SK-N-SH (cell line): ENCODE results near the gene CA7. TPM values are rescaled to one million over a fixed set of nuclear protein-coding genes. Genes with fewer than 3 reads are reported as not detected.

Experiments
- CTCF ChIA-PET: fragments of 300-600, 350-600 bp; formaldehyde crosslinking; extraction: SDS; loops from one replicate; lab custom pipeline; 2021; lab: Yijun Ruan, JAX
- POLR2A ChIA-PET: fragments of 350-600 bp; sonication (Branson Sonifier 250); formaldehyde crosslinking; extraction: SDS; loops from one replicate; lab custom pipeline; 2020; ENCODE audit warnings: antibody characterized with exemption, inconsistent platforms; lab: Yijun Ruan, JAX
- DNase-seq: peaks from one replicate; pipeline ENCODE4 v3.0.0; 2012
- H2AFZ ChIP-seq: fragments of 200-600 bp; sonication (generic); 2 replicates; pipeline ENCODE4 v1.8.1; 2016; ENCODE audit warnings: antibody characterized with exemption, mild to moderate bottlenecking, low read depth
- H3F3A ChIP-seq: fragments of 200-600 bp; sonication (generic); replicated peaks from 2 replicates; pipeline ENCODE3; 2016; ENCODE audit warnings: antibody characterized with exemption, mild to moderate bottlenecking; ENCODE audit not compliant: insufficient read depth
- H3K27ac ChIP-seq, 2 experiments: fragments of 200-500 bp in 1 of 2; fragments of 200-600 bp in 1 of 2; sonication (Bioruptor generic) in 1 of 2; sonication (generic), shearing (Covaris generic) in 1 of 2; 2 replicates each; pipeline versions ENCODE4 v1.5.1 to v1.6.1; 2014 to 2016; ENCODE audit warnings: low read depth in 2 of 2, inconsistent platforms in 1 of 2, low read length in 1 of 2, mild to moderate bottlenecking in 1 of 2, mixed read lengths in 1 of 2
- H3K27me3 ChIP-seq: fragments of 200-600 bp; sonication (generic), shearing (Covaris generic); 2 replicates; pipeline ENCODE4 v1.6.1; 2016; ENCODE audit warnings: mixed run types; ENCODE audit not compliant: insufficient read depth
- H3K36me3 ChIP-seq, 2 experiments: fragments of 200-500 bp in 1 of 2; fragments of 200-600 bp in 1 of 2; sonication (Bioruptor generic) in 1 of 2; sonication (generic) in 1 of 2; replicated peaks in 1 of 2; 2 replicates each; pipeline versions ENCODE3 to v1.5.1; 2014 to 2016; ENCODE audit warnings: low read length in 1 of 2, mild to moderate bottlenecking in 1 of 2; ENCODE audit not compliant: insufficient read depth in 2 of 2, control insufficient read depth in 1 of 2
- H3K4me1 ChIP-seq, 2 experiments: fragments of 200-500 bp in 1 of 2; fragments of 200-600 bp in 1 of 2; sonication (Bioruptor generic) in 1 of 2; sonication (generic), shearing (Covaris generic) in 1 of 2; 2 replicates each; pipeline versions ENCODE4 v1.5.1 to v1.6.1; 2014 to 2016; ENCODE audit warnings: low read depth in 1 of 2, low read length in 1 of 2, mixed run types in 1 of 2; ENCODE audit not compliant: insufficient read depth in 2 of 2, control insufficient read depth in 1 of 2
- H3K4me2 ChIP-seq: fragments of 200-600 bp; sonication (generic), shearing (Covaris generic); 2 replicates; pipeline ENCODE4 v1.6.1; 2017; ENCODE audit warnings: mixed run types
- H3K4me3 ChIP-seq, 2 experiments: fragments of 200-500 bp in 1 of 2; fragments of 200-600 bp in 1 of 2; sonication (Bioruptor generic) in 1 of 2; sonication (generic), shearing (Covaris generic) in 1 of 2; 2 replicates each; pipeline versions ENCODE4 v1.5.1 to v1.8.1; 2014 to 2016; ENCODE audit warnings: low read depth in 2 of 2, inconsistent platforms in 1 of 2, low read length in 1 of 2, mild to moderate bottlenecking in 1 of 2, mixed read lengths in 1 of 2, moderate library complexity in 1 of 2
- H3K79me2 ChIP-seq: fragments of 200-600 bp; sonication (generic); 2 replicates; pipeline ENCODE4 v1.8.1; 2017; ENCODE audit warnings: mild to moderate bottlenecking; ENCODE audit not compliant: insufficient read depth
- H3K9ac ChIP-seq: fragments of 200-600 bp; sonication (generic); 2 replicates; pipeline ENCODE4 v1.6.1; 2017; ENCODE audit warnings: mixed run types
- H3K9me2 ChIP-seq: fragments of 200-600 bp; sonication (generic); 2 replicates; pipeline ENCODE4 v1.6.1; 2017; ENCODE audit warnings: mixed run types
- H3K9me3 ChIP-seq: fragments of 200-600 bp; sonication (generic); 2 replicates; pipeline ENCODE4 v1.6.1; 2017; ENCODE audit warnings: mixed run types, mild to moderate bottlenecking, moderate library complexity
- H4K20me1 ChIP-seq: fragments of 200-600 bp; sonication (generic); 2 replicates; pipeline ENCODE4 v1.6.1; 2017; ENCODE audit warnings: mild to moderate bottlenecking, mixed run types; ENCODE audit not compliant: insufficient read depth
- CHD2 ChIP-seq: fragments of 150-350 bp; IDR thresholded peaks from 2 replicates; pipeline ENCODE4 v1.6.1; 2018; ENCODE audit warnings: low read length; ENCODE audit not compliant: partially characterized antibody
- EP300 ChIP-seq, 2 experiments: IDR thresholded peaks; 2 replicates each; pipeline versions ENCODE4 v1.4.0 to v1.6.1; 2012; ENCODE audit warnings: borderline replicate concordance in 1 of 2, low read depth in 1 of 2, low read length in 1 of 2
- EZH2phosphoT487 ChIP-seq: fragments of 200-600 bp; sonication (generic); IDR thresholded peaks from 2 replicates; pipeline ENCODE4 v1.6.1; 2017; ENCODE audit warnings: low read depth, mixed run types, mild to moderate bottlenecking, antibody characterized with exemption, moderate library complexity, borderline replicate concordance
- FOXM1 ChIP-seq: IDR thresholded peaks from 2 replicates; pipeline ENCODE4 v1.4.0; 2012; ENCODE audit warnings: low read depth, mild to moderate bottlenecking
- GATA2 ChIP-seq: sonication (generic); formaldehyde crosslinking; IDR thresholded peaks from 2 replicates; pipeline ENCODE4 v1.5.0; 2020; ENCODE audit warnings: mild to moderate bottlenecking, missing genetic modification reagents
- JUND ChIP-seq: IDR thresholded peaks from 2 replicates; pipeline ENCODE4 v1.4.0; 2012
- MAX ChIP-seq: IDR thresholded peaks from 2 replicates; pipeline ENCODE4 v1.4.0; 2012; ENCODE audit warnings: low read depth
- POLR2AphosphoS5 ChIP-seq: IDR thresholded peaks from 2 replicates; pipeline ENCODE4 v1.6.1; 2012; ENCODE audit warnings: low read depth, low read length
- RAD21 ChIP-seq: IDR thresholded peaks from 2 replicates; pipeline ENCODE4 v1.6.1; 2012; ENCODE audit warnings: mild to moderate bottlenecking, low read length
- SIN3A ChIP-seq: IDR thresholded peaks from 2 replicates; pipeline ENCODE4 v1.6.1; 2012; ENCODE audit warnings: low read depth, mild to moderate bottlenecking, low read length, moderate library complexity, borderline replicate concordance
- SMC3 ChIP-seq: IDR thresholded peaks from 2 replicates; pipeline ENCODE4 v1.6.1; 2012; ENCODE audit warnings: low read depth, low read length, improper control_type of control experiment
- TEAD4 ChIP-seq: IDR thresholded peaks from 2 replicates; pipeline ENCODE4 v1.4.0; 2012; ENCODE audit warnings: mild to moderate bottlenecking, borderline replicate concordance; ENCODE audit not compliant: insufficient read depth
- ZBTB33 ChIP-seq: IDR thresholded peaks from 2 replicates; pipeline ENCODE4 v1.4.0; 2012; ENCODE audit warnings: low read depth, borderline replicate concordance
- WGBS: methylation state at CpG from one replicate; pipeline ENCODE4 v1.1.6; 2017; ENCODE audit warnings: low lambda C conversion rate; 5-methylcytosine and 5-hydroxymethylcytosine counted together
- polyA plus RNA-seq, 3 experiments: library from polyadenylated mRNA; depleted of rRNA; stranded (reverse); fragments of >200 nt; gene quantifications; 2 replicates each; pipeline ENCODE4 v1.2.3, GENCODE V29; 2012
- TF ChIP-seq, protein P1 (sequence below): fragments of 150-350 bp; IDR thresholded peaks from 2 replicates; pipeline ENCODE4 v1.6.1; 2017; ENCODE audit warnings: antibody characterized with exemption, low read length, low read depth, borderline replicate concordance

Gene CA7
- polyA plus RNA-seq, 1 of the 3 experiments (the other 2 are of a cell fraction): 0.12 TPM

DNA sequence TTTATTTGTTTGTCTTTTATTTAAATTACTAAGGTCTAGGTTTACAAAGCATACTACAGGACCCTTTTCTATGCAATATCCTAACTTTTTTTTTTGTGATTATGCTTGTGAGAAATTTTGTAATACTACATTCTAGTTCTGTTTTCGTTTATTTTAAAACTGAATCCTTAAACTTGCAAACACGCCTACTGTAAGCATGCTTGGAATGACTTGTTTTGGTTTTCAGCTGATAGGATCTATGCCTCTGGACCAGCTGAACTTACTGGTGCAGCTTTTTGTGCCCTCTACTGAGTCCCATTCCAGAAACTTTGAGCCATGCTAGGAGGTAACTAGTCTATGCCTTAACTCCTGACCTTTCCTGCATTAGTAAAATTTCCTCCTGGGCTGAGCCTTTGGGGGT, 42.1 kb downstream of the CA7 start:
- no peak overlapping the region for H3K27ac ChIP-seq
- peaks cover 20% of the 10 kb centered on the region for H3K79me2 ChIP-seq
- no peak overlapping the region for H2AFZ ChIP-seq
- POLR2A ChIA-PET: no interaction called here
- peaks cover 2 to 7% of the 10 kb centered on the region in 2 experiments; a peak in 1 of 4 replicates for H3K4me1 ChIP-seq
- no peak overlapping the region for H3K4me3 ChIP-seq
- H3K9me2 ChIP-seq: no peaks in the 10 kb centered on the region
- no peaks in the 10 kb centered on the region for H3K9me3 ChIP-seq
- no peak for TF ChIP-seq POLR2AphosphoS5
- TF ChIP-seq CHD2: no peak
- TF ChIP-seq, protein P1, sequence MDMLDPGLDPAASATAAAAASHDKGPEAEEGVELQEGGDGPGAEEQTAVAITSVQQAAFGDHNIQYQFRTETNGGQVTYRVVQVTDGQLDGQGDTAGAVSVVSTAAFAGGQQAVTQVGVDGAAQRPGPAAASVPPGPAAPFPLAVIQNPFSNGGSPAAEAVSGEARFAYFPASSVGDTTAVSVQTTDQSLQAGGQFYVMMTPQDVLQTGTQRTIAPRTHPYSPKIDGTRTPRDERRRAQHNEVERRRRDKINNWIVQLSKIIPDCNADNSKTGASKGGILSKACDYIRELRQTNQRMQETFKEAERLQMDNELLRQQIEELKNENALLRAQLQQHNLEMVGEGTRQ: no peak
- TF ChIP-seq EZH2phosphoT487: no peak
- TF ChIP-seq MAX: no peak
- no peak for TF ChIP-seq GATA2
- no peak for TF ChIP-seq SMC3
- TF ChIP-seq JUND: no peak
- H3K4me2 ChIP-seq: no peak overlapping the region
- no peak overlapping the region for H3K9ac ChIP-seq
- no peak for DNase-seq
- H3K36me3 ChIP-seq: peaks cover 14 to 19% of the 10 kb centered on the region in 2 experiments
- no peaks in the 10 kb centered on the region for H4K20me1 ChIP-seq
- 73% methylated on average over 2 of the region's 2 CpGs for WGBS
- peaks cover 3% of the 10 kb centered on the region for H3F3A ChIP-seq
- no peaks in the 10 kb centered on the region for H3K27me3 ChIP-seq
- CTCF ChIA-PET: interaction anchor here (1.2 to 3.4 kb wide), 4 partner anchors 8 to 18 kb away, joined by 3 to 17 read pairs (median 6); no protein-coding TSS in a partner anchor

DNA sequence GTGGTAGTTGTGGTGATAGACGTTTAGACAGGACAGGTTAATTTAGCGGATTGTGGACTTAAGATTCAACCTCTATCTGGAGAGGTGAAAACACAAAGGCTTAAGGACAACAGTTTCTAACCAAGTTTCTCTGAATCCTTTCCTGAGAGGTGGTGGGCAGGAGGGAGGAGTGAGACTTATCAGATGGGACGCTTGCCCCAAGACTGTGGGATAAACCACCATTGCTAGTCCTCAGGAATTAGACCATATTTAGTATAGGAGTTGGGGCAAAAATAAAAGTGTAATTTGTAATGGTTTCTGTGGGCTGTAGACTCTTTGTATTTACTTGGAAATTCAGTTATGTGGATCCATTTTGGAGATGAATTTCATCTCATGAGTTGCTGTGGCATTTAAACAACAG, 42.7 kb downstream of the CA7 start:
- Histone ChIP-seq H3K27ac (no peak overlapping the region), H3K27me3 (no peaks in the 10 kb centered on the region), H3K36me3 (peaks cover 14 to 19% of the 10 kb centered on the region in 2 experiments), H3F3A (peaks cover 3% of the 10 kb centered on the region), H3K9ac (no peak overlapping the region), H3K9me2 (no peaks in the 10 kb centered on the region), H3K9me3 (no peaks in the 10 kb centered on the region), H4K20me1 (no peaks in the 10 kb centered on the region), H3K4me2 (no peak overlapping the region), H3K4me3 (no peak overlapping the region), H2AFZ (no peak overlapping the region), H3K4me1 (peaks cover 0 to 7% of the 10 kb centered on the region in 2 experiments; a peak in 1 of 4 replicates), H3K79me2 (peaks cover 15% of the 10 kb centered on the region; the same call in 1 of the 2 replicates)
- DNase-seq: no peak
- 92% methylated on average over 3 of the region's 3 CpGs for WGBS
- POLR2A ChIA-PET: no interaction called here
- TF ChIP-seq RAD21 (no peak), TEAD4 (no peak), EZH2phosphoT487 (no peak), FOXM1 (no peak), ZBTB33 (no peak), POLR2AphosphoS5 (no peak), GATA2 (no peak), SIN3A (no peak), EP300 (IDR thresholded peaks at IDR 0.05; ENCODE audit: borderline replicate concordance in 1 of 2, low read depth in 1 of 2, low read length in 1 of 2) (no peak), JUND (no peak)
- CTCF ChIA-PET: interaction anchor here (0.8 to 3.4 kb wide), 3 partner anchors 8 to 14 kb away, joined by 3 to 17 read pairs (median 3); no protein-coding TSS in a partner anchor
